Neural crest cell (in vitro differentiated cells): ENCODE measurements around the gene UNC5C. TPM values are rescaled to one million over a fixed set of nuclear protein-coding genes. Genes with fewer than 3 reads are reported as not detected.

Experiments
- DNase-seq: peaks from one replicate; pipeline ENCODE4 v3.0.0; 2021; ENCODE audit warnings: low read depth, mixed read lengths, low spot score
- H3K27ac Mint-ChIP-seq: one replicate; pipeline ENCODE4 v1.8.0; 2021; ENCODE audit warnings: mild to moderate bottlenecking, mixed read lengths; ENCODE audit not compliant: unreplicated experiment
- H3K27me3 Mint-ChIP-seq: 2 replicates; pipeline ENCODE4 v1.8.0; 2021; ENCODE audit warnings: low read depth, mild to moderate bottlenecking, mixed read lengths
- H3K36me3 Mint-ChIP-seq: 2 replicates; pipeline ENCODE4 v1.8.0; 2021; ENCODE audit warnings: low read depth, mild to moderate bottlenecking, mixed read lengths
- H3K4me1 Mint-ChIP-seq: 2 replicates; pipeline ENCODE4 v1.8.0; 2021; ENCODE audit warnings: mixed read lengths
- H3K4me3 Mint-ChIP-seq: one replicate; pipeline ENCODE4 v1.8.0; 2021; ENCODE audit warnings: mild to moderate bottlenecking, mixed read lengths
- H3K9me3 Mint-ChIP-seq: 2 replicates; pipeline ENCODE4 v1.8.0; 2021; ENCODE audit warnings: mixed read lengths
- CTCF ChIP-seq: fragments of 200-600 bp; sonication (generic); conservative IDR thresholded peaks from 2 replicates; pipeline ENCODE4 v1.5.0; 2021; ENCODE audit warnings: antibody characterized with exemption, mild to moderate bottlenecking
- total RNA-seq: library from RNA; stranded (reverse); gene quantifications from 2 replicates; pipeline ENCODE4 v1.2.1, GENCODE V29; 2021

UNC5C gene
- total RNA-seq, 1 donor from 2014 or later: 6.5 TPM

GRCh38 chr4:95198961-95199360 is 349.8 kb downstream of the UNC5C start:
- Mint-ChIP-seq H3K9me3 (peaks cover 2% of the 10 kb centered on the region), H3K4me1 (peaks cover 11% of the 10 kb centered on the region), H3K27me3 (peaks cover 1% of the 10 kb centered on the region), H3K27ac (no peak overlapping the region), H3K36me3 (no peaks in the 10 kb centered on the region), H3K4me3 (no peak overlapping the region)
- TF ChIP-seq CTCF: no peak
- DNase-seq: no peak

- no peak for TF ChIP-seq CTCF
- Mint-ChIP-seq H3K4me1 (peaks cover 21% of the 10 kb centered on the region), H3K4me3 (no peak overlapping the region), H3K36me3 (no peaks in the 10 kb centered on the region), H3K9me3 (peaks cover 2% of the 10 kb centered on the region), H3K27ac (no peak overlapping the region), H3K27me3 (peaks cover 7% of the 10 kb centered on the region)
- DNase-seq: no peak
These were observed 351.4 kb downstream of the UNC5C start for GRCh38 chr4:95197353-95197752.

GRCh38 chr4:95193391-95194224 is 355.2 kb downstream of the UNC5C start:
- Mint-ChIP-seq H3K36me3 (peaks cover 3% of the 10 kb centered on the region), H3K4me1 (peaks cover 22% of the 10 kb centered on the region), H3K9me3 (peaks cover 2% of the 10 kb centered on the region), H3K27ac (peak overlapping the region; percentile 40), H3K27me3 (peaks cover 7% of the 10 kb centered on the region), H3K4me3 (no peak overlapping the region)
- TF ChIP-seq CTCF: no peak
- DNase-seq: no peak

GRCh38 chr4:95191537-95191936 is 357.2 kb downstream of the UNC5C start:
- peaks cover 3% of the 10 kb centered on the region for H3K36me3 Mint-ChIP-seq
- TF ChIP-seq CTCF: no peak
- H3K4me3 Mint-ChIP-seq: no peak overlapping the region
- no peak overlapping the region for H3K27ac Mint-ChIP-seq
- no peak for DNase-seq
- peaks cover 26% of the 10 kb centered on the region for H3K4me1 Mint-ChIP-seq
- no peaks in the 10 kb centered on the region for H3K9me3 Mint-ChIP-seq
- peaks cover 7% of the 10 kb centered on the region for H3K27me3 Mint-ChIP-seq

- DNase-seq: peak; percentile 18
- TF ChIP-seq CTCF: no peak
- Mint-ChIP-seq H3K4me1 (peaks cover 26% of the 10 kb centered on the region), H3K36me3 (peaks cover 3% of the 10 kb centered on the region), H3K27ac (no peak overlapping the region), H3K27me3 (peaks cover 7% of the 10 kb centered on the region), H3K9me3 (no peaks in the 10 kb centered on the region), H3K4me3 (no peak overlapping the region)
These were observed 357.9 kb downstream of the UNC5C start for GRCh38 chr4:95190751-95191436.
